GM15510 (cell line): ENCODE measurements around the gene ARHGAP4.

Experiments
- POLR2A ChIP-seq: IDR thresholded peaks from 3 replicates; pipeline ENCODE4 v1.6.1; 2011; ENCODE audit warnings: borderline replicate concordance; ENCODE audit not compliant: insufficient read length; ENCODE audit errors: extremely low read depth

The ARHGAP4 gene

GRCh38 chrX:153953342-153953830 is 27.3 kb upstream of the ARHGAP4 start:
- peak; percentile 14 for TF ChIP-seq POLR2A

DNA sequence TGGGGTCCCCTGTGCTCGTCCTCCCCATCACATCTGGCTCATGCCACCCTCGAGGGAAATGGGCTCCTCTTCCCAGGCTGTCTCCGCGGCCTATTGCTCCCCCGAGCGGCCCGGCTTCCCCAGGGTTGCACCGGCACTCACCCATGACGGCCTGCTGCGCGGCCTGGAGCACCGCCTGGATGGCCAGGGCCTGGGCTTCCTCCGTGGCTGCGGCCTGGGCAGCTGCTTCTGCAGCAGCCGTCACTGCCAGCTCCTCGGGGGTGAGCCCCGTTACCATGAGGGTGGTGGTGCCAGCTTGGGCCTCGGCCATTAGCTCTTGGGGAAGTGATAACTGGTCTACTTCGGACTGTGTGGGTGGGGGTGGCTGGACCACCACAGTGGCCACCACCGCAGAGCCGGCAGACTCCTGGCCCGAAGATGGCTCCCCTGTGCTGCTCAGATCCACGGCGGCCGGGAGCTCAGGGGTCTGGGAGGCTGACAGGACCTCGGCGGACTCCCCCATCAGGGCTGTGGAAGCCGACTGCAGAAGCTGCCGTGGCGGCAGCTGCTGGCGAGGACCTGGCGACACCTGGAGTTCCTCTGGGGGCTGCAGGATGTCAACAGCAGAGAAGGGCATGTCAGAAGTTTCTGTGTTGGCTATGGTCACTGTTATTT is 26.4 kb upstream of the ARHGAP4 start:
- no peak for TF ChIP-seq POLR2A

- TF ChIP-seq POLR2A, result no peak
Observed at GRCh38 chrX:153951683-153952372, 25.8 kb upstream of the ARHGAP4 start.

GRCh38 chrX:153950127-153950526 is 24.1 kb upstream of the ARHGAP4 start:
- TF ChIP-seq POLR2A, result no peak

GRCh38 chrX:153948847-153949805 is 23.1 kb upstream of the ARHGAP4 start:
- TF ChIP-seq POLR2A, result no peak

DNA sequence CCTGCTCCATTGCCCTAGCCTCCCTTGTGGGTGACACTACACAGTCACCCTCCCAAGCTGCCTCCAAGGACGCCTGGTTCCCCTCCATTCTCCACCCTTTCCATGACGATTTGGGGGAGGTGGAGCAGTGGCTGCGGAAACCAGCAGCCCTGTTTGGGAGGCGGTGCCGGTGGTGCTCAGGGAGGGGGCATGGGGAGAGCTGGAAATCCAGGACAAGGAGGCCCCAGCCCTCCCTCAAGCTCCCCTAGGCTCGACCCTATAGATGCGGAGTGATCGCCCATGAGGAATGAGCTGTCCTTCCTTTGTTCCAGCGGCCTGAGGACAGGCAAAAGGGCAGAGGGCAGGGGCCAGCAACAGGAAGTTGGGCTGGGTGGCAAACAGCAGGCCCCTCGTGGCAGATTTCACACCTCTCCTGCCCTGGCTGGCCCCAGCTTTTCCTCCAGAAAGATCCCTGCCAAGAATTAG is 22.0 kb upstream of the ARHGAP4 start:
- no peak for TF ChIP-seq POLR2A

DNA sequence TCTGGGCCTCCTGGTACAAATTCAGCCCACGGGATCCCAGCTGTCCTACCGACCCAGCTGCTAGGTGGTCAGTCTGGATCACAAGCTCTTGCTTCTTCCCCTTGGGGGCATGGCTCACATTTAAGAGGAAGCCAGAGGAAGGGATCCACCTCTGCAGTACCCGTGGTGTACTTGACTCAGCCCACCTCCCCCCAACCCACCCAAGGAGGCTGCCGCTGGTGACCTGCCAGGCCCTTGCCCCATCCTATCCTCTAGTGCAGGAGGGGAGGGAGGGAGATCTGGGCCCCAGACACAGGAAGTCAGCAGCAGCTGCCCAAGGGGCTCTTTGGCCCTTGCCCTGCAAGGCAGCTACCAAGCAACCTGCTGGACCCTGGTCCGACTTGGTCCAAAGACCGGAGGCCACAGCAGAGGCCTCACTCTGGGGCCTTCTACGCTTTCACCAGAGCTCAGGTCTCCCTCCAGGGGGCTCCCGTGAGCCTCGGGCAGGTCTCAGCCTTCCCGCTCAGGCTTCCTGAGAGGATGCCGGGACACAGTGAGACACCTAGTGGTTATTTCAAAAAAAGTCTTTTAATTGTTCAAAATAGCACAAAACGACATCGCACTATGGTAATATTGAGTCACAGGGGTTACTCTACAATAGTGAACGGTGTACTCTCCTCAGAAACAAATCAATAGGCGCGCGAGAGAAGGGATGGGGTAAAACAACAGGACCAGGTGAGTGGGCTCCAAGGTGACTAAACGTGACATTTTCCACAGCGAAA is 21.1 kb upstream of the ARHGAP4 start:
- TF ChIP-seq POLR2A, result no peak

DNA sequence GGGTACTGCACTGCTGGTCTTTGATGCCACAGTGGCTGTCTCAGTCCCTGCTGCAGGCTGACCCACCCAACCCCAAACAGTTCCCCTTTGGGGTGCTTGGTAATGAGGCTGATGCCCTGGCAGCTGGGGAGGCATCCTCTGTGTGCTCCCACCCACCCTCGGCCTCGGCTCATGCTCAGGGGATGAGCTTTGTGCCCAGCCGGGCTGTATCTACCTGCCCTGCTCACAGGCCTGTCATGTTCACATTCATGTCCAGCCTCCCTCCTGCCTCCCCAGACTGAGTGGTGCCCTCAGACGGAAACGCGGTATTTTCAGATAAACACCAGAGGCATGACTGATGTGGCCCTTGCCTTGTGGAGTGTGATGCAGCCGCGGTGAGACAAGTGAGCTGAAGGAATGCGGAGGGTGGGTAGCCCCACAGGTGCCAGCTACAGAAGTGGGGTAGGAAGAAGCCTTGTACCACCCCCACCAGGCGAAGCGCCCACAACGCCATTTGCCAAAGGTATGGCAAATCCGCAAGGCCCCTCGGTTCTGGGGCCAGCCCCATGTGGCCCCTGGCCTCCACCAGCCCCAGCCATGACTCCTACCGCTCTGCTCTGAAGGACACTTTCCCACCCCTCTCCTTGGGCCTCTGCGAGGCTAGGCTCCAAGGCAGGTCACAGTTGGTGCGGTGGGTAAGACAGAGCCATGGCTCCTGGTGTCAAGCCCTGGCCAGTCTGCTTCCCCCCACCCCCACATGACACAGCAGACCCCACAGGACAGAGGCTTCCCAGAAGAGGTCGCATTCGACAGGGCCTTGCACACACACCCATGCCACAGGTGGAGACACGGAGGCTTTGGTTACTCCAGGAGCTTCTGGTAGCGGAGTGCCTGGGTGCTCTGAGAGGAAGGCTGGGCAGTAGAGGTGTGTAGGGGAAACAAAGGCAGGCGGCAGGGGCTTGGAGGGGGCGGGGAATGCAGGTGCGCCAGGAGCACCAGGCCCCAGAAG is 20.2 kb upstream of the ARHGAP4 start:
- no peak for TF ChIP-seq POLR2A

- no peak for TF ChIP-seq POLR2A
Observed at GRCh38 chrX:153944800-153945150, 18.7 kb upstream of the ARHGAP4 start.

GRCh38 chrX:153944140-153944799 is 18.2 kb upstream of the ARHGAP4 start, which contains the start of gene RENBP:
Gene RENBP, minus strand, starts transcription at chrX:153944643. Its CDS starts 33 bp downstream, at chrX:153944610.
- TF ChIP-seq POLR2A, result no peak

GRCh38 chrX:153941336-153942252 is 15.5 kb upstream of the ARHGAP4 start:
- TF ChIP-seq POLR2A, result no peak

- no peak for TF ChIP-seq POLR2A
Observed at GRCh38 chrX:153939573-153939972, 13.5 kb upstream of the ARHGAP4 start.
